MM.1S (cell line): ENCODE data around the gene FAM20C.

Source experiments
- DNase-seq: peaks from one replicate; pipeline ENCODE4 v3.0.0-alpha.2; 2015
- H2AFZ ChIP-seq: fragments of 300-600 bp; sonication (generic); 2 replicates; pipeline ENCODE4 v1.6.0; 2016; ENCODE audit warnings: antibody characterized with exemption, low read length
- H3F3A ChIP-seq: fragments of 300-600 bp; sonication (generic); 2 replicates; pipeline ENCODE4 v1.6.1; 2016; ENCODE audit warnings: mild to moderate bottlenecking, antibody characterized with exemption, low read length, moderate library complexity, mixed read lengths; ENCODE audit not compliant: insufficient read depth
- H3K27ac ChIP-seq: fragments of 300-600 bp; sonication (generic); 2 replicates; pipeline ENCODE4 v1.5.1; 2016; ENCODE audit warnings: mild to moderate bottlenecking, low read length
- H3K27me3 ChIP-seq: fragments of 300-600 bp; sonication (generic); replicated peaks from 2 replicates; pipeline ENCODE4 v1.6.0; 2016; ENCODE audit warnings: low read length; ENCODE audit not compliant: insufficient read depth
- H3K36me3 ChIP-seq: fragments of 300-600 bp; sonication (generic); replicated peaks from 2 replicates; pipeline ENCODE4 v1.6.1; 2016; ENCODE audit warnings: mild to moderate bottlenecking, low read length, mixed read lengths; ENCODE audit not compliant: insufficient read depth
- H3K4me1 ChIP-seq: fragments of 300-600 bp; sonication (generic); 2 replicates; pipeline ENCODE4 v1.6.1; 2016; ENCODE audit warnings: low read length, mixed read lengths
- H3K4me2 ChIP-seq: fragments of 300-600 bp; sonication (generic); 2 replicates; pipeline ENCODE4 v1.6.0; 2016; ENCODE audit warnings: low read depth, low read length
- H3K4me3 ChIP-seq: fragments of 300-600 bp; sonication (generic); 2 replicates; pipeline ENCODE4 v1.5.1; 2016; ENCODE audit warnings: low read length, mixed read lengths
- H3K79me2 ChIP-seq: fragments of 300-600 bp; sonication (generic); 2 replicates; pipeline ENCODE4 v1.6.1; 2016; ENCODE audit warnings: mixed run types, low read length, mixed read lengths
- H3K9ac ChIP-seq: fragments of 300-600 bp; sonication (generic); 2 replicates; pipeline ENCODE4 v1.6.1; 2016; ENCODE audit warnings: low read length, mixed read lengths
- H3K9me2 ChIP-seq: fragments of 300-600 bp; sonication (generic); replicated peaks from 2 replicates; pipeline ENCODE4 v1.6.1; 2016; ENCODE audit warnings: mild to moderate bottlenecking, low read length, mixed read lengths; ENCODE audit not compliant: insufficient read depth
- H3K9me3 ChIP-seq: fragments of 300-600 bp; sonication (generic); replicated peaks from 2 replicates; pipeline ENCODE4 v1.6.1; 2016; ENCODE audit warnings: mild to moderate bottlenecking, low read length, mixed read lengths; ENCODE audit not compliant: insufficient read depth
- H4K20me1 ChIP-seq: fragments of 300-600 bp; sonication (generic); 2 replicates; pipeline ENCODE4 v1.6.1; 2016; ENCODE audit warnings: mild to moderate bottlenecking, low read length, moderate library complexity, mixed read lengths; ENCODE audit not compliant: insufficient read depth
- EZH2 ChIP-seq: fragments of 300-600 bp; sonication (generic); optimal IDR thresholded peaks from 2 replicates; pipeline ENCODE3; 2017; ENCODE audit warnings: low read depth, mild to moderate bottlenecking, antibody characterized with exemption, low read length, mixed read lengths
- EZH2phosphoT487 ChIP-seq: fragments of 300-600 bp; sonication (generic); IDR thresholded peaks from 2 replicates; pipeline ENCODE4 v1.6.1; 2018; ENCODE audit warnings: antibody characterized with exemption, low read length
- TF ChIP-seq, protein P1 (sequence below): fragments of 300-600 bp; sonication (generic); IDR thresholded peaks from 2 replicates; pipeline ENCODE4 v1.5.1; 2016; ENCODE audit warnings: antibody characterized with exemption, low read length, mixed read lengths

The FAM20C gene

DNA sequence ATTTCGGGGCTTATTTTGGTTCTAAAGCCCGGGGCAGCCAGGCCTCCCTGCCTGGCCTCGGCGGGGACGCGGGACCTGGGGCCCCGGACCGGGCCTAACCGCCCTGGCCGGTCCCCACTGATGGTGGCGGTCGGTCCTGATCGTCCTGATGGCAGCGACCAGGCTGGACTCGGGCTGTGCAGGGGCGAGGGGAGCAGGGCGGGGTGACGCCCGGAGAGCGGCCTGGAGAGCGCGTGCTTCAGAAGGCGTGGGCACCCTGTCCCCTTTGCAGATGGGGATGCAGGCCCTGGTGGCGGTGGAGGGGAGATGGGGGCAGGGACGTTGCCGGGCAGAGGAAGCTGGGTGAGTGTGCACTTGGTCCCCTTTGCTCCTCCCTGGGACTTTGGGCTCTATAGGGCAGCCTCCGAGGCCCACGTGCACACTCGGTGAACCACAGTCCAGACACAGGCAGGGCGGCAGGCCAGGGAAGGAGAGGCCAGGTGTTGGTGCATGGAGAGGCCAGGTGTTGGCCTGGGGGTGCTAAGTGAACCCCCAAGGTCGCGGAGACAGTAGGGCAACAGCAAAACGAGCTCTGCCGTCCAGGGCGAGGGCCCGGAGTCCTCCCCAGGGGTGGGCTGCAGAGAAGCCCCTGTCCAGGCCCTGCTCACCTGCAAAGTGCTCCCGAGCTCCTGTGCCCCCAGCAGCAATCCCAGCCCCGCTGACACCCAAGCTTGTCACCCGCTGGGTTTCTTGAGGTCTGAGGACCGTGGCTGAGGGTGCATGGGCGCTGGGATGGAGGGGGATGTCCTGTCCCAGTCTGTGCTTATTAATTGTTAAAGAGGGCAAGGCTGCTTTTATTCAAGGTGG lies 42.4 kb upstream of the FAM20C start:
- H3F3A ChIP-seq: no peaks in the 10 kb centered on the region
- no peaks in the 10 kb centered on the region for H3K36me3 ChIP-seq
- no peak overlapping the region for H3K9ac ChIP-seq
- H2AFZ ChIP-seq: peak overlapping the region; percentile 74
- no peak for DNase-seq
- H3K79me2 ChIP-seq: no peaks in the 10 kb centered on the region
- H3K9me3 ChIP-seq: no peaks in the 10 kb centered on the region
- peak overlapping the region; percentile 51 for H3K4me3 ChIP-seq
- no peaks in the 10 kb centered on the region for H3K9me2 ChIP-seq
- H3K4me2 ChIP-seq: peak overlapping the region; percentile 41; the same call in 1 of the 2 replicates
- no peaks in the 10 kb centered on the region for H3K4me1 ChIP-seq
- no peaks in the 10 kb centered on the region for H4K20me1 ChIP-seq
- TF ChIP-seq, protein P1, sequence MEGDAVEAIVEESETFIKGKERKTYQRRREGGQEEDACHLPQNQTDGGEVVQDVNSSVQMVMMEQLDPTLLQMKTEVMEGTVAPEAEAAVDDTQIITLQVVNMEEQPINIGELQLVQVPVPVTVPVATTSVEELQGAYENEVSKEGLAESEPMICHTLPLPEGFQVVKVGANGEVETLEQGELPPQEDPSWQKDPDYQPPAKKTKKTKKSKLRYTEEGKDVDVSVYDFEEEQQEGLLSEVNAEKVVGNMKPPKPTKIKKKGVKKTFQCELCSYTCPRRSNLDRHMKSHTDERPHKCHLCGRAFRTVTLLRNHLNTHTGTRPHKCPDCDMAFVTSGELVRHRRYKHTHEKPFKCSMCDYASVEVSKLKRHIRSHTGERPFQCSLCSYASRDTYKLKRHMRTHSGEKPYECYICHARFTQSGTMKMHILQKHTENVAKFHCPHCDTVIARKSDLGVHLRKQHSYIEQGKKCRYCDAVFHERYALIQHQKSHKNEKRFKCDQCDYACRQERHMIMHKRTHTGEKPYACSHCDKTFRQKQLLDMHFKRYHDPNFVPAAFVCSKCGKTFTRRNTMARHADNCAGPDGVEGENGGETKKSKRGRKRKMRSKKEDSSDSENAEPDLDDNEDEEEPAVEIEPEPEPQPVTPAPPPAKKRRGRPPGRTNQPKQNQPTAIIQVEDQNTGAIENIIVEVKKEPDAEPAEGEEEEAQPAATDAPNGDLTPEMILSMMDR: no peak
- TF ChIP-seq EZH2: no peak
- TF ChIP-seq EZH2phosphoT487: no peak
- H3K27ac ChIP-seq: no peak overlapping the region
- no peaks in the 10 kb centered on the region; the same call in 1 of the 2 replicates for H3K27me3 ChIP-seq

DNA sequence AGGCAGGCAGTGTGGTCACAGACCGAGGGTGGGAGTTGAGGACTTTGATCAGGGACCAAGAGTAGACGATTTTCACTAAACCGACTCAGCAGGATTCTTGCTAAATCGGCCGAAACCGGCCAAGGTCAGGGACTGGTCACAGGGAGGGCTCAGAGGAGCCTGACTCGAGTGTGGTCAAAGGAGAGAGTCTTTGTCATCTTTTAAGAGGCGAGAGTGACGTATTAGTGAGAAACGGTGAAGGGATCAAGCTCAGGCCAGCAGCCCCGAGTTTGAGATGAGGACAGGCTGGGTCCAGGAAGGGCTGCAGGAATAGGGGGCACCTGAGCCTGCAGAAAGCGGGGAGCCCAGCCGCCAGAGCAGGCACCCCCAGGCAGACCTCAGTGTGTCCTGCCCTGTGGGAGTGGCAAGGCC lies 41.6 kb upstream of the FAM20C start:
- Histone ChIP-seq H3K4me2 (no peak overlapping the region), H3K9me2 (no peaks in the 10 kb centered on the region), H3K4me1 (no peaks in the 10 kb centered on the region), H4K20me1 (no peaks in the 10 kb centered on the region), H3F3A (no peaks in the 10 kb centered on the region), H3K27me3 (no peaks in the 10 kb centered on the region; the same call in 1 of the 2 replicates), H3K9me3 (no peaks in the 10 kb centered on the region), H3K27ac (no peak overlapping the region), H3K4me3 (no peak overlapping the region), H3K79me2 (no peaks in the 10 kb centered on the region), H2AFZ (no peak overlapping the region), H3K9ac (no peak overlapping the region), H3K36me3 (no peaks in the 10 kb centered on the region)
- TF ChIP-seq, protein P1: no peak
- TF ChIP-seq EZH2phosphoT487: no peak
- TF ChIP-seq EZH2: no peak
- DNase-seq: no peak

DNA sequence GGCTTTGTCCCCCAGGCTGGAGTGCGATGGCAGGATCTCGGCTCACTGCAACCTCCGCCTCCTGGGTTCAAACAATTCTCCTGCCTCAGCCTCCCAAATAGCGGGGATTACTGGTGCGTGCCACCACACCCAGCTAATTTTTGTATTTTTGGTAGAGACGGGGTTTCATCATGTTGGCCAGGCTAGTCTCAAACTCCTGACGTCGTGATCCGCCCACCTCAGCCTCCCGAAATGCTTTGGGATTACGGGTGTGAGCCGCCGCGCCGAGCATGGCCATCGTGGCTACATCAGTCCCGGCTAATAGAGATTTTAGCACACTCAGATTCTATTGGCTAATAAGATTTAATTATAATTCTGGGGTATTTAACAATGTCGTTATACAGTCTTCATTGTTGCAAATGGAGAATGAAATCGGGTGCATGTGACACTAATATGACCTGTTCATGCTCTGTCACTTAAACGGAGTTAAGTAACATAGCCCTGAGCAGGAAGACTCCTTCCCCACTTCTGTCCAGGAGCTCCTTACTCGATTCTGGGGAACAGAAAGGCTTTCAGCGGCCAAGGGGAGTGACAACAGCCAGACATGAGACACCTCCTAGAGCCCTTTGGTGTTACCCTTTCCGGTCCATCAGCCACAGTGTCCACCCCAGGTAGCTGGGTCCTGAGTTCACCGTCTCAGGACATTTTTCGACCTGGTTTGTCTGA lies 40.9 kb upstream of the FAM20C start:
- no peaks in the 10 kb centered on the region for H3K9me2 ChIP-seq
- no peaks in the 10 kb centered on the region for H3K79me2 ChIP-seq
- no peaks in the 10 kb centered on the region for H4K20me1 ChIP-seq
- no peak overlapping the region for H3K9ac ChIP-seq
- H3K27me3 ChIP-seq: no peaks in the 10 kb centered on the region; the same call in 1 of the 2 replicates
- no peaks in the 10 kb centered on the region for H3F3A ChIP-seq
- H3K4me2 ChIP-seq: no peak overlapping the region
- TF ChIP-seq EZH2: no peak
- no peak for TF ChIP-seq EZH2phosphoT487
- TF ChIP-seq, protein P1: no peak
- H3K4me3 ChIP-seq: no peak overlapping the region
- no peak overlapping the region for H2AFZ ChIP-seq
- H3K9me3 ChIP-seq: no peaks in the 10 kb centered on the region
- no peak overlapping the region for H3K27ac ChIP-seq
- no peak for DNase-seq
- no peaks in the 10 kb centered on the region for H3K4me1 ChIP-seq
- no peaks in the 10 kb centered on the region for H3K36me3 ChIP-seq
